ENCODE measurements around the gene ARHGEF11. TPM values are rescaled to one million over a fixed set of nuclear protein-coding genes. Genes with fewer than 3 reads are reported as not detected.

The ARHGEF11 gene
- total and polyA plus RNA-seq, 12 donors: 10.4 to 34.5 (median 26.8) TPM

DNA sequence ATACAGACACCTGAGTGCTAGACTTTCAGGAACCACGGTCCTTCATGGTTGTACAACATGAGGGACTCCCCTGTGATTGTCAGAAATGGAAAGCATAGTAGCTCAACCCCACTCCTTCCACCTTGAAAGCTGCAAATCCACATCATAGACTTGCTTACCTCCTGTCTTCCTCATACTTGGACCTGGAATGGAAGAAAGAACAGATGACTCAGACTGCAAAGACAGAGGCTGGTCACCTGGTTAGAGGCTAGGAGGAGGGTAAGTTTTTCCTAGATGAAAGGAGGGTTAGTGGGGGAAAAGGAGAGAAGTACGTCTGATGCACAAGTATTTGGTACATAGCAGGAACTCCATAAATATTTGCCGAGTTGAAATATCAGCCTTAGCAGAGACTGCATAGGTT lies 87.9 kb downstream of the ARHGEF11 start:
- intact Hi-C loops (cut with DNase I): no loop called here
- H3K9me3 ChIP-seq: no peaks in the 10 kb centered on the region
- peaks cover 0 to 5% (median 0%) of the 10 kb centered on the region in 9 donors for H3K4me1 ChIP-seq
- H3K27ac ChIP-seq: no peak overlapping the region
- DNase-seq (no peak), ATAC-seq (no peak)
- TF ChIP-seq, protein P1, sequence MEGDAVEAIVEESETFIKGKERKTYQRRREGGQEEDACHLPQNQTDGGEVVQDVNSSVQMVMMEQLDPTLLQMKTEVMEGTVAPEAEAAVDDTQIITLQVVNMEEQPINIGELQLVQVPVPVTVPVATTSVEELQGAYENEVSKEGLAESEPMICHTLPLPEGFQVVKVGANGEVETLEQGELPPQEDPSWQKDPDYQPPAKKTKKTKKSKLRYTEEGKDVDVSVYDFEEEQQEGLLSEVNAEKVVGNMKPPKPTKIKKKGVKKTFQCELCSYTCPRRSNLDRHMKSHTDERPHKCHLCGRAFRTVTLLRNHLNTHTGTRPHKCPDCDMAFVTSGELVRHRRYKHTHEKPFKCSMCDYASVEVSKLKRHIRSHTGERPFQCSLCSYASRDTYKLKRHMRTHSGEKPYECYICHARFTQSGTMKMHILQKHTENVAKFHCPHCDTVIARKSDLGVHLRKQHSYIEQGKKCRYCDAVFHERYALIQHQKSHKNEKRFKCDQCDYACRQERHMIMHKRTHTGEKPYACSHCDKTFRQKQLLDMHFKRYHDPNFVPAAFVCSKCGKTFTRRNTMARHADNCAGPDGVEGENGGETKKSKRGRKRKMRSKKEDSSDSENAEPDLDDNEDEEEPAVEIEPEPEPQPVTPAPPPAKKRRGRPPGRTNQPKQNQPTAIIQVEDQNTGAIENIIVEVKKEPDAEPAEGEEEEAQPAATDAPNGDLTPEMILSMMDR (IDR thresholded peaks at IDR 0.05): no peak
- H3K27me3 ChIP-seq: no peaks in the 10 kb centered on the region
- 79 to 82% methylated on average over 3 of the region's 3 CpGs for WGBS, 2 donors
- no peak overlapping the region for H3K4me3 ChIP-seq
- peaks cover 0 to 99% (median 58%) of the 10 kb centered on the region in 9 donors for H3K36me3 ChIP-seq

GRCh38 chr1:156956333-156956732 lies 89.2 kb downstream of the ARHGEF11 start:
- H3K4me1 ChIP-seq: no peaks in the 10 kb centered on the region
- intact Hi-C loops (cut with DNase I): no loop called here
- DNase-seq: no peak
- no peaks in the 10 kb centered on the region for H3K9me3 ChIP-seq
- H3K27me3 ChIP-seq: no peaks in the 10 kb centered on the region
- H3K27ac ChIP-seq: no peak overlapping the region
- peaks cover 0 to 99% (median 56%) of the 10 kb centered on the region in 9 donors for H3K36me3 ChIP-seq
- H3K4me3 ChIP-seq: no peak overlapping the region
- ATAC-seq: no peak
- TF ChIP-seq, protein P1 (IDR thresholded peaks at IDR 0.05): no peak
- 94% methylated on average over 10 of the region's 10 CpGs for WGBS, 2 donors

DNA sequence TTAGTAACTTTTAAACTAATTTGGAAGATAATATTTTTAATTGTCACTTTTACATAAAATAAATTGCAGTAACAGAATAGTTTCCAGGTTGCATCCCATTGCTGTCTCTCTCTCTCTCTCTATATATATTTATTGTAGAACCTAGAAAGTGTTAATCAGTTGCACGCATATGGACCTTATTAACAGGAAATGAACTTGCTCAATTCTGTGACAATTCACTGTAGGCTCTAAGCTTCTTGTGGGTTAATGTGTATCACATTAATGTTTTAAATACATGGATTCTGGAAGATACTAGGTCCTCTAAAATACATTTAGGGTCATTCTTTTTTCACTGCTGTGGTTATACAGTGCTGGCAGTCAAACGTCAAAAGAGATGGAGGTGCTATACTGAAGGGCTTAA lies 92.0 kb downstream of the ARHGEF11 start:
- Histone ChIP-seq H3K4me1 (no peaks in the 10 kb centered on the region), H3K27me3 (no peaks in the 10 kb centered on the region), H3K27ac (no peak overlapping the region), H3K9me3 (no peaks in the 10 kb centered on the region), H3K36me3 (peaks cover 0 to 100% (median 54%) of the 10 kb centered on the region in 9 donors), H3K4me3 (no peak overlapping the region)
- 71 to 76% methylated on average over 2 of the region's 2 CpGs for WGBS, 2 donors
- TF ChIP-seq, protein P1 (IDR thresholded peaks at IDR 0.05): no peak
- ATAC-seq (no peak), DNase-seq (no peak)
- intact Hi-C loops (cut with DNase I): loop anchor here in 1 of 10 donors (2.0 kb wide), 1 partner anchor 23 kb away; no protein-coding TSS in a partner anchor

- no peak overlapping the region for H3K27ac ChIP-seq
- TF ChIP-seq, protein P1 (IDR thresholded peaks at IDR 0.05): no peak
- intact Hi-C loops (cut with DNase I): no loop called here
- ATAC-seq (no peak), DNase-seq (no peak)
- no peaks in the 10 kb centered on the region for H3K27me3 ChIP-seq
- H3K36me3 ChIP-seq: peaks cover 0 to 100% (median 54%) of the 10 kb centered on the region in 9 donors
- 92 to 94% methylated on average over 5 of the region's 5 CpGs for WGBS, 2 donors
- no peak overlapping the region for H3K4me3 ChIP-seq
- no peaks in the 10 kb centered on the region for H3K4me1 ChIP-seq
- no peaks in the 10 kb centered on the region for H3K9me3 ChIP-seq
Observed at GRCh38 chr1:156951371-156951770, 94.2 kb downstream of the ARHGEF11 start.

Measured in heart right ventricle (tissue), 16 donors.